C4-2B (cell line): ENCODE results near the gene MAP4K5.

Experiments used
- ZFX ChIP-seq: fragments of 450-650 bp; IDR thresholded peaks from 2 replicates; pipeline ENCODE4 v1.6.1; 2017
- TF ChIP-seq, protein P1 (sequence below): fragments of 450-650 bp; conservative IDR thresholded peaks from 2 replicates; pipeline ENCODE4 v1.5.1; 2017; ENCODE audit warnings: mild to moderate bottlenecking

DNA sequence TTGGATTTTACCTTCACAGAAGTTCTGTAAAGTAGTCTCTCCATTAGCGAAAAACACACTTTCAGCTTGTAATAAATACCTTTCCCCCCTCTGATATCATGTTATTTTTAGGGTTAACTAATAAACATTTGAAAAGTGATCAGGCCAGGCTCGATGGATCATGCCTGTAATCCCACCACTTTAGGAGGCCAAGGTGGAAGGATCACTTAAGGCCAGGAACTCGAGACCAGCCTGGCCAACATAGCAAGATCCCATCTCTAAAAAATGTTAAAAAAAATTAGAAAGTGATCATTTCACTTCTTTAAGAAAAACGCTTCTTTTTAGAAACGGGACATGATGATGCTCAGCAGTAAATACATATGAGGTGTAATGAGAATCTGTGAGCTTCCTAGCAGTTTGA lies 137.7 kb downstream of the MAP4K5 start:
- TF ChIP-seq, protein P1, sequence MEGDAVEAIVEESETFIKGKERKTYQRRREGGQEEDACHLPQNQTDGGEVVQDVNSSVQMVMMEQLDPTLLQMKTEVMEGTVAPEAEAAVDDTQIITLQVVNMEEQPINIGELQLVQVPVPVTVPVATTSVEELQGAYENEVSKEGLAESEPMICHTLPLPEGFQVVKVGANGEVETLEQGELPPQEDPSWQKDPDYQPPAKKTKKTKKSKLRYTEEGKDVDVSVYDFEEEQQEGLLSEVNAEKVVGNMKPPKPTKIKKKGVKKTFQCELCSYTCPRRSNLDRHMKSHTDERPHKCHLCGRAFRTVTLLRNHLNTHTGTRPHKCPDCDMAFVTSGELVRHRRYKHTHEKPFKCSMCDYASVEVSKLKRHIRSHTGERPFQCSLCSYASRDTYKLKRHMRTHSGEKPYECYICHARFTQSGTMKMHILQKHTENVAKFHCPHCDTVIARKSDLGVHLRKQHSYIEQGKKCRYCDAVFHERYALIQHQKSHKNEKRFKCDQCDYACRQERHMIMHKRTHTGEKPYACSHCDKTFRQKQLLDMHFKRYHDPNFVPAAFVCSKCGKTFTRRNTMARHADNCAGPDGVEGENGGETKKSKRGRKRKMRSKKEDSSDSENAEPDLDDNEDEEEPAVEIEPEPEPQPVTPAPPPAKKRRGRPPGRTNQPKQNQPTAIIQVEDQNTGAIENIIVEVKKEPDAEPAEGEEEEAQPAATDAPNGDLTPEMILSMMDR = no peak
- no peak for TF ChIP-seq ZFX
